ENCODE results near the gene FER1L5.

Gene FER1L5

DNA sequence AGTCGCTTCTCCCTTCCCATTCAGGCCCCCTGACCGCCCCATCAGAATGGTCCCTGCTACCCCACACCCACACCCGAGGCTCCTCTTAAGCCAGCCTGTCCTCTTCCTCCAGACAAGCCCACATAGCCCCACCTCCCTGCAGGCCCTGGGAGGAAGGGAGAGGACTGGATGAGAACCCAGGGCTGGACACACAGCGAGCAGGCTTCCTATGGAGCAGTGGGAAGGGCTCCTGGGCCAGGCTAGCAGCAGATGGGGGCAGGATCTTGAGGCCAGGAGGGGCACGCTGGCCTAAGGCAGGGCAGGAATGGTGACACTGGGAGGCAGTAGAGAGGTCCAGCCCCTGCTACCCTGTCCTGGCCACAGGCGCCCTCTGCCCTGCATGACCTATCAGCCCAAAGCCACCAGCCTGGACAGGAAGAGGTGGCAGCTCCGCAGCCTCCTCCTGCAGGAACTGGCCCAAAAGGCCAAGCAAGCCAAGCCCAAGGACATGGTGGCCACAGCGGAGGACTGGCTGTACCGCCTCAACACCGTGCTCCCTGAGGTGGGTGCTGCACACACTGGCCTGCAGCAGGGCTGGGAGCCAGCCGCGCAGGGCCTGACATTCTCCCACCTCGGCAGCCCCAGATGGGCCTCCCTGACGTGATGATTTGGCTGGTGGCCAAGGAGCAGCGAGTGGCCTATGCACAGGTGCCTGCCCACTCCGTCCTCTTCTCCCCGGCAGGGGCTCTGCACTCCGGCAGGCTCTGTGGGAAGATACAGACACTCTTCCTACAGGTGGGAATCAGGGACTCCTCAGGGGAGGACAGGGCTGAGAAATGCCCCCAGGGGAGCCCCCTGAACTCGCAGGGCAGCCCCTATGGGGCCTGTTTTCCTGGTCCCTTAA lies 43.3 kb downstream of the FER1L5 start:
- TF ChIP-seq, protein P1, sequence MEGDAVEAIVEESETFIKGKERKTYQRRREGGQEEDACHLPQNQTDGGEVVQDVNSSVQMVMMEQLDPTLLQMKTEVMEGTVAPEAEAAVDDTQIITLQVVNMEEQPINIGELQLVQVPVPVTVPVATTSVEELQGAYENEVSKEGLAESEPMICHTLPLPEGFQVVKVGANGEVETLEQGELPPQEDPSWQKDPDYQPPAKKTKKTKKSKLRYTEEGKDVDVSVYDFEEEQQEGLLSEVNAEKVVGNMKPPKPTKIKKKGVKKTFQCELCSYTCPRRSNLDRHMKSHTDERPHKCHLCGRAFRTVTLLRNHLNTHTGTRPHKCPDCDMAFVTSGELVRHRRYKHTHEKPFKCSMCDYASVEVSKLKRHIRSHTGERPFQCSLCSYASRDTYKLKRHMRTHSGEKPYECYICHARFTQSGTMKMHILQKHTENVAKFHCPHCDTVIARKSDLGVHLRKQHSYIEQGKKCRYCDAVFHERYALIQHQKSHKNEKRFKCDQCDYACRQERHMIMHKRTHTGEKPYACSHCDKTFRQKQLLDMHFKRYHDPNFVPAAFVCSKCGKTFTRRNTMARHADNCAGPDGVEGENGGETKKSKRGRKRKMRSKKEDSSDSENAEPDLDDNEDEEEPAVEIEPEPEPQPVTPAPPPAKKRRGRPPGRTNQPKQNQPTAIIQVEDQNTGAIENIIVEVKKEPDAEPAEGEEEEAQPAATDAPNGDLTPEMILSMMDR (IDR thresholded peaks at IDR 0.05; ENCODE audit: control insufficient read depth, insufficient read depth, low read depth, low read length, missing control alignments), result no peak
- DNase-seq (ENCODE audit: low read depth), result no peak

DNA sequence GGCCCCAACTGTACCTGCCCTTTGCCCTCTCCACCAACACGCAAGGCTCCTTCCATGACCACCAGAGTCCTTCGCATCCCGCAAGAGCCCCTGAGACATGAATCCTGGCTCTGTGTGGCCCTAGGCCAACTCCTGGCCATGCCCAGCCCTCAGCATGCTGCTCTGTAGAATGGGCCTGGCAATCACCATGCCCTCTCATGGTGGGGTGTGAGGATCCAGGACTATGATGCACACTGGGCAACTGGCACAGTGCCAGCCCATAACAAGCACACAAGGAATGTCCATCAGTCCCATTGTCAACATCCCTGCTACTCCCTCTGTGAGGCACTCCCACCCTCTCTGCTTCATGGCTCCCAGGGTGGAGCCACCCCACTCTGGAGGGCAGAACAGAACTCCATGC lies 44.7 kb downstream of the FER1L5 start:
- no peak for DNase-seq (ENCODE audit: low read depth)
- H3K4me3 ChIP-seq (ENCODE audit: control insufficient read depth, low read depth, low read length), result no peak overlapping the region
- TF ChIP-seq, protein P1 (IDR thresholded peaks at IDR 0.05; ENCODE audit: control insufficient read depth, insufficient read depth, low read depth, low read length, missing control alignments), result no peak

More for the DNA sequence above, 43.3 kb downstream of the FER1L5 start:
- H3K4me3 ChIP-seq (ENCODE audit: control insufficient read depth, low read depth, low read length), result no peak overlapping the region

GRCh38 chr2:96687711-96688640 lies 45.4 kb downstream of the FER1L5 start:
- TF ChIP-seq, protein P1 (IDR thresholded peaks at IDR 0.05; ENCODE audit: control insufficient read depth, insufficient read depth, low read depth, low read length, missing control alignments), result no peak
- DNase-seq (ENCODE audit: low read depth), result no peak
- no peak overlapping the region for H3K4me3 ChIP-seq (ENCODE audit: control insufficient read depth, low read depth, low read length)

DNA sequence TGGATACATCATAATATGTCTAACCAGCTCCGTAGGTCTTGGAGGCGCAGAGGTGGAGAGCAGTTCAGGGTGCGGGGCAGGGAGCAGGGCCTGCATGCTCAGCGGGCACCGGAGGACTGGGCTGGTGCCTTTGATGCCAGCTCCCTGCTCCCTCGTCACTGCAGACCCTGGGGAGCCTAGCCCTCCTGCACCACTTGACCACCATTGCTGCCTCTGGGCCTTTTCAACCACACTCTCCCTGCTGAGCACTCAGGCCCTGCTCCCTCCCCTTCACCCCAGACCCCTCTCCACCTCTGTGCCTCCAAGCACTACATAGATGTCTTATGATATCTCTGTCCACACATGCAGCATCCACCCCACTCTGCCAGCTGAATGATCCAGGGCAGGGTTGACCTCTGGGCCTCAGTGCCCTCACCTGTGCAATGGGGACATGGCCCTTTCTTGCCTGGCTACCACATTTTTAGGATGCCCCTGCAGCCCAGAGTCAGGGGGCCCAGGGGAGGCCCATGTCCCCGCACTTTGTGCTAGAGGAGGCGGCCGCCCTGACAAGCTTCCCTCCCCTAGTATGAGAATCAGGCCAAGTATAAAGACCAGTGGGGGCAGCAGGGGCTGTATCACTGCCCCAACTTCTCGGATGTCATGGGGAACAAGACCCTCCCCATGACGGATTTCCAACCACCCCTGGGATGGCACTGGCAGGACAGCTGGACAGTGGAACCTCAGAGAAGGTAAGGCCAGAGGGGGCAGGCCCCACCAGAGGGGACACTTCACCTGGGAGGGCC lies 46.3 kb downstream of the FER1L5 start:
- TF ChIP-seq, protein P1 (IDR thresholded peaks at IDR 0.05; ENCODE audit: control insufficient read depth, insufficient read depth, low read depth, low read length, missing control alignments), result no peak
- no peak for DNase-seq (ENCODE audit: low read depth)
- H3K4me3 ChIP-seq (ENCODE audit: control insufficient read depth, low read depth, low read length), result no peak overlapping the region

DNA sequence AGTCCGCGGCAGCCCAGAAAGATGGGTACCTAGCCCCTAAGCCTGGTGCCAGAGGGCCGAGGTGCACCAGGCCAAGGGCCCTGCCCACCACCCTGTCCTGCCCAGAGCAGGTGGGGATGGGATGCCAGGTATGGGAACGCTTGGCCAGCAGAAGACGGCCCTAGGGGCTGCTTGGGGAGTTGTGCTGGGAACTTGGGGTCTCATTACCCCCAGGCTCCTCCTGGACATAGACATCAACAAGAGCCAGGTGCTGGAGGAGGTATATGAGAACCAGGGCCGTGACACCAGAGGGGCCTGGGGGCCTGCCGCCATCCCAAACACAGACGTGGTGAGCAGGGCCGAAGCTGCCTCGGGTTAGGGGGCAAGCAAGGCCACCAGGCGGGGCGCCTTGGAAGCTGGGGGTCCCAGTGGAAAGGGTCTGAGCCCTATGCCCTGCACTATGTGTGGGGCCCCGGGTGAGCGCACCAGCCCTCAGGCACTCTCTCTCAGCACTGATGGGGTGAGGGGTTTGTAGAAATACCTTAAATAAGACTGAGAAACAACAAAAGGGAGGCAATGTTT lies 46.9 kb downstream of the FER1L5 start:
- H3K4me3 ChIP-seq (ENCODE audit: control insufficient read depth, low read depth, low read length), result no peak overlapping the region
- no peak for DNase-seq (ENCODE audit: low read depth)
- TF ChIP-seq, protein P1 (IDR thresholded peaks at IDR 0.05; ENCODE audit: control insufficient read depth, insufficient read depth, low read depth, low read length, missing control alignments), result no peak

All from AG09309 (cell line).